Lung (tissue), 5 donors: ENCODE results near the gene TUFT1. TPM values are rescaled to one million over a fixed set of nuclear protein-coding genes. Genes with fewer than 3 reads are reported as not detected.

Source experiments
- polyA plus RNA-seq, 2 donors: library from polyadenylated mRNA; stranded (reverse); fragments of 200-250 nt; gene quantifications; one replicate each; pipeline ENCODE4 v1.2.1, GENCODE V29; 2013
- small RNA-seq: library from RNA; depleted of rRNA; stranded (forward); fragments of <200 nt; gene quantifications from one replicate; pipeline ENCODE3, GENCODE V24; 2014; ENCODE audit warnings: low replicate concordance
- total RNA-seq, 2 donors: library from RNA; depleted of rRNA in 1 of 2; stranded (reverse); fragments of >200 nt in 1 of 2; gene quantifications; one replicate each; pipeline ENCODE4 v1.2.1, GENCODE V29; 2014 to 2021
- donor health status: Bipolar disorder and iron deficiency.
- donor health status: healthy.
- donor health status: DM: yes; HTN: yes; CAD: no.

The TUFT1 gene
- total and polyA plus RNA-seq, 4 donors, result 5.6 to 13.9 (median 7.7) TPM

Small RNA genes within 50 kb of the gene (small RNA-seq; reads per million reads assigned to genes)
- gene MIR554 (not detected), gene RF00405 (not detected), gene RNU6-1062P (not detected)

Other genes starting within 250 kb of the TUFT1 start
- gene PI4KB, start 212.9 kb upstream of the TUFT1 start, total RNA-seq, result 10 to 100 TPM; 48.3 to 65.2 TPM
- 10 to 100 TPM; 25.0 to 42.3 TPM for gene PI4KB, start 212.9 kb upstream of the TUFT1 start, polyA plus RNA-seq
- gene RFX5, start 193.1 kb upstream of the TUFT1 start, total RNA-seq, result 10 to 100 TPM; 40.2 to 40.3 TPM
- 10 to 100 TPM; 16.6 to 29.0 TPM for gene RFX5, start 193.1 kb upstream of the TUFT1 start, polyA plus RNA-seq
- 100 to 1,000 TPM; 195 to 282 TPM for gene SELENBP1, start 167.6 kb upstream of the TUFT1 start, total RNA-seq
- gene SELENBP1, start 167.6 kb upstream of the TUFT1 start, polyA plus RNA-seq, result 100 to 1,000 TPM in 1 of 2 donors, 10 to 100 TPM in 1; 84.1 to 177 TPM
- 100 to 1,000 TPM; 123 to 247 TPM for gene PSMB4, start 140.7 kb upstream of the TUFT1 start, total RNA-seq
- 100 to 1,000 TPM; 373 to 452 TPM for gene PSMB4, start 140.7 kb upstream of the TUFT1 start, polyA plus RNA-seq
- gene POGZ, start 80.8 kb upstream of the TUFT1 start, total RNA-seq, result 100 to 1,000 TPM in 1 of 2 donors, 10 to 100 TPM in 1; 59.7 to 131 TPM
- 10 to 100 TPM; 12.6 to 23.4 TPM for gene POGZ, start 80.8 kb upstream of the TUFT1 start, polyA plus RNA-seq
- 10 to 100 TPM; 38.9 to 74.9 TPM for gene CGN, start 28.9 kb upstream of the TUFT1 start, total RNA-seq
- gene CGN, start 28.9 kb upstream of the TUFT1 start, polyA plus RNA-seq, result 10 to 100 TPM; 23.4 to 34.7 TPM
- 10 to 100 TPM; 40.6 to 63.7 TPM for gene SNX27, start 71.7 kb downstream of the TUFT1 start, total RNA-seq
- gene SNX27, start 71.7 kb downstream of the TUFT1 start, polyA plus RNA-seq, result 10 to 100 TPM; 12.1 to 12.3 TPM
- under 1 TPM; 0.09 to 0.31 TPM for gene CELF3, start 176.5 kb downstream of the TUFT1 start, total RNA-seq
- gene CELF3, start 176.5 kb downstream of the TUFT1 start, polyA plus RNA-seq, result under 1 TPM; 0.06 to 0.11 TPM
- gene RIIAD1, start 181.2 kb downstream of the TUFT1 start, total RNA-seq, result 10 to 100 TPM in 1 of 2 donors, 1 to 10 TPM in 1; 8.8 to 17.1 TPM
- gene RIIAD1, start 181.2 kb downstream of the TUFT1 start, polyA plus RNA-seq, result 1 to 10 TPM; 8.6 to 9.3 TPM
- gene MRPL9, start 223.2 kb downstream of the TUFT1 start, total RNA-seq, result 10 to 100 TPM; 55.6 to 55.7 TPM
- 10 to 100 TPM; 51.0 to 68.1 TPM for gene MRPL9, start 223.2 kb downstream of the TUFT1 start, polyA plus RNA-seq